Fibroblast of villous mesenchyme (primary cell): Measurements from ENCODE around the gene CLEC16A. TPM values are rescaled to one million over a fixed set of nuclear protein-coding genes. Genes with fewer than 3 reads are reported as not detected.

Source experiments
- DNase-seq: peaks from one replicate; pipeline ENCODE4 v3.0.0-alpha.2; 2010; ENCODE audit warnings: low read depth
- H3K4me3 ChIP-seq: 2 replicates; pipeline ENCODE4 v1.5.1; 2011; ENCODE audit warnings: low read depth, mild to moderate bottlenecking, low read length
- total RNA-seq: library from RNA; depleted of rRNA; stranded (reverse); fragments of >200 nt; gene quantifications from 2 replicates; pipeline ENCODE4 v1.2.3, GENCODE V29; 2012
- TF ChIP-seq, protein P1 (sequence below): IDR thresholded peaks from 2 replicates; pipeline ENCODE4 v1.5.1; 2012; ENCODE audit warnings: low read depth, mild to moderate bottlenecking, low read length; ENCODE audit not compliant: insufficient read depth

The CLEC16A gene
- total RNA-seq, 1 donor = 32.4 TPM

DNA sequence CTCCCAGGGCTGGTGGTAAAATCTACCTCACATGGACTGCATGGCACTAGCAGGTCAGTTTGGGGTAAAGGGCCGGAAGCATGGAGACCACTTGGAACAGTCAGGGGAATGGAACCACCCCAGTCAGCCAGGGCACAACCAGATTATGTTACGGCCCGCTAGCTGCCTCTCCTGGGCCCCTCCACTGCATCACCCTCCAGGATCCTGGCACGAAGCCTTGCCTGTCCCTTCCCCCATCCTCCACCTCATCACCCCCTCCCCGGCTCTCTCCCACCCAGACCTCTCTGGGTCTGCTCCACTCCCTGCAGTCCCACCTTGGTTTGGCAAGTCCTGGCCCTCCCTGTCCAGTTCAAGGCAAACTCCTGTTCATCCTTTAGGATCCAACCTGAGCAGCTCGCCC is 91.7 kb downstream of the CLEC16A start:
- TF ChIP-seq, protein P1, sequence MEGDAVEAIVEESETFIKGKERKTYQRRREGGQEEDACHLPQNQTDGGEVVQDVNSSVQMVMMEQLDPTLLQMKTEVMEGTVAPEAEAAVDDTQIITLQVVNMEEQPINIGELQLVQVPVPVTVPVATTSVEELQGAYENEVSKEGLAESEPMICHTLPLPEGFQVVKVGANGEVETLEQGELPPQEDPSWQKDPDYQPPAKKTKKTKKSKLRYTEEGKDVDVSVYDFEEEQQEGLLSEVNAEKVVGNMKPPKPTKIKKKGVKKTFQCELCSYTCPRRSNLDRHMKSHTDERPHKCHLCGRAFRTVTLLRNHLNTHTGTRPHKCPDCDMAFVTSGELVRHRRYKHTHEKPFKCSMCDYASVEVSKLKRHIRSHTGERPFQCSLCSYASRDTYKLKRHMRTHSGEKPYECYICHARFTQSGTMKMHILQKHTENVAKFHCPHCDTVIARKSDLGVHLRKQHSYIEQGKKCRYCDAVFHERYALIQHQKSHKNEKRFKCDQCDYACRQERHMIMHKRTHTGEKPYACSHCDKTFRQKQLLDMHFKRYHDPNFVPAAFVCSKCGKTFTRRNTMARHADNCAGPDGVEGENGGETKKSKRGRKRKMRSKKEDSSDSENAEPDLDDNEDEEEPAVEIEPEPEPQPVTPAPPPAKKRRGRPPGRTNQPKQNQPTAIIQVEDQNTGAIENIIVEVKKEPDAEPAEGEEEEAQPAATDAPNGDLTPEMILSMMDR = no peak
- no peak for DNase-seq

DNA sequence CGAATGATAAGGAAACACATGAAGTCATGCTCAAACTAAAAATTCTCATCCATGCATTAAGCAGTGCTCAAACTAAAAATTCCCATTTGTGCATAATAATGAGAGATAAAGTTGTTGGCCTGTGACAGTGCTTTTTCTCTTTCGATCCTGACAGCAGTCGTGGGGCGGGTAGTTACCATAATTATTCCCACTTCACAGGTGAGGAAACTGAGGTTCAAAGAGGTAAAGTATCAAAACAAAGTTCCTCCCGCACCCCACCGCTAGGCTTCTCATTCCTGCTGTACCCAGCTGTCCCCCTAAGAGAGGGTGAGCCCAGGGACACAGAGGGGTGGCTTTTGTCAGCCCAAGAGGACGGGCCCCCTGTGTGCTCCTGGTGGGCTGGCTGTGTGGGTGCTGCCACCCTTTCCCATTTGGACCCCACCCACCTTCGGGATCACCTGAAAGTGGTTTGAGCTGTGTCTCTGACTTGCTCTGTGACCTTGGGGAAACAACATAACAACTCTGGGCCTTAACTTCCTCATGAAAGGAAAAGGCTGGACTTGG is 92.6 kb downstream of the CLEC16A start:
- DNase-seq = no peak
- TF ChIP-seq, protein P1 = no peak
- H3K4me3 ChIP-seq = no peak overlapping the region

More for the DNA sequence above, 91.7 kb downstream of the CLEC16A start:
- H3K4me3 ChIP-seq = no peak overlapping the region

DNA sequence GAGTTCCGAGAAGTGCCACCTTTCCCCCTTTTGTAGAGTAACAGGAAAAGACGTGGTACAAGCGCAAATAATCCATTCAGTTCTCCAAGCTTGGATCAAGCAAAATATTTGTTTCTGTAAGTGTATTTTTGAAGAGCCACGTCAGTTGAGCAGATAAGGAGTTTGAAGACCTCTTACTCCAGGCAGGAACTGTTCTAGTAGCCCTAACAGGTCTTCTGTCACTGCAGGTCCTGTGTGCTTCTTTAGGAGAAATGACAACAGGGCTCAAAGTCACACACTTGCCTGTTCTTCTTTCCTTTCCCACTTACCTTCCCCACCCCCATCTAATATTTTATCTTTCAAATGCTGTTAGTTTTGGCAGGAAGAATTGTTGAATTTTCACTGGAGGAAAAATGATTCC is 93.9 kb downstream of the CLEC16A start:
- H3K4me3 ChIP-seq = no peak overlapping the region
- no peak for DNase-seq
- TF ChIP-seq, protein P1 = no peak

DNA sequence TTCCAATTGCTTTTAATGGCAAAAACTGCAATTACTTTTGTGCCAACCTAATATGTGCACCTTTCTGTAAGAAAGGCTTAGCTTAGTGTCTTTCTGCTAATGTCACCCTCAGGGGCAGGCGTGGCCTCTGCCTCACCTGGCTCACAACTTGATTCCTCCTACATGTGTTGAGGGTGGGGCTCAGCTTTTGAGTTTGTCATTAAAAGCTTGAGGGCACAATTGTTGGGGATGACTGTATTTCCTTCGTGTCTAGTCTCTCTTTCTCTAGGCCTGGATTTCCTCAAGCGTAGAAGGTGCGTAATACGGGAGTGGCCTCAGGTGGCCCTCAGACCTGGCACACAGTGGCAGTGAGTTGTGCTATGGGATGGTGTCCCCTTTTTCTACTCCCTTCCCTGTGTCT is 94.4 kb downstream of the CLEC16A start:
- TF ChIP-seq, protein P1 = no peak
- no peak overlapping the region for H3K4me3 ChIP-seq

DNA sequence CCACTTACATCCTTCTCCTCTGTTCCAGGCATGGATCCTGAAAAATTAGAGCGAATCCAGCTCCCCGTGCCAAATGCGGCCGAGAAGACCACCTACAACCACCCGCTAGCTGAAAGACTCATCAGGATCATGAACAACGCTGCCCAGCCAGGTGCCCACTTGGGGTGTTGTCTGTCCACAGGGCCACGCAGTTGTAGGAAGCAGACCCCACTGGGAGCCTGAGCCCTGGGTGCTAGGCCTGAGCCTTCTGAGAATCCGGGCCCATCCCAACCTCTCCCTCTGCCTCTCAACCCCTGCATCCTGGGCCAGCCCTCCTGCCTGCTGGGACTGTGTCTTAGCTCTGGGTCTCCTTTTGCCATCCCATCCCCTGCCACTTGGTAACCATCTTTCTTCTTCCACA is 95.4 kb downstream of the CLEC16A start:
- DNase-seq = no peak
- H3K4me3 ChIP-seq = no peak overlapping the region
- TF ChIP-seq, protein P1 = no peak

More for the DNA sequence above, 94.4 kb downstream of the CLEC16A start:
- no peak for DNase-seq

DNA sequence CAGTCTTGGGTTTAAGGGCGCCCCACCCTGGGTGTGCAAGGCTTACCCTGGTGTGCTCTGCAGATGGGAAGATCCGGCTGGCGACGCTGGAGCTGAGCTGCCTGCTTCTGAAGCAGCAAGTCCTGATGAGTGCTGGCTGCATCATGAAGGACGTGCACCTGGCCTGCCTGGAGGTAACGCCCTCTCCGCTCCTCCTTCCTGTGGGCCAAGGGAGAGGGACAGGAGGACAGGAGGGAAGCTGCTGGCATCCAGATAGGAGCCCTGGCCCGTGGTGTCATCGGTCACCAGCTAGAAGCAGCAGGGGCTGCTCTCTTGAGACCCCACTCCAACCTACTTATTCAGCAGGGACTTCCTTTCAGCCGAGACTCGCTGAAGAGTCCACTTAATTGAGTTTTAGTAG is 97.8 kb downstream of the CLEC16A start:
- TF ChIP-seq, protein P1 = no peak
- no peak overlapping the region for H3K4me3 ChIP-seq

DNA sequence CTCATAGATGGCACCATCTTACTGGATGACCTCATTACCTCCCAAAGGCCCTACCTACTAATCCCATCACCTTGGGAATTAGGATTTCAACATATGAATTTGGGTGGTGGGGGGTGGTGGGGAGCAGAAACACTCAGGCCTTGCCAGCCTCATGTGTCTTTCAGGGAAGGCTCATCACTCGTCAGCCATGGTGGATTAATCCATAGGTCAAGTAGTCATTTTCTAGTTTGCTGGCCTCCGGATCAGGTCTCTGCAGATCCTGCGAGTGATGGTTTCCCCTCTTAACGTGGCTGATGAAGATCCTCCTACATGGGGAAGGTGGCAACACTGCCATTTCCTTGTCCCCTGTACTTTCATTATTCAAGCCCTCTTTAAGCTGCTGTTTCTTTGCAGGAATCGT is 101.1 kb downstream of the CLEC16A start:
- no peak for DNase-seq
- no peak overlapping the region for H3K4me3 ChIP-seq
- TF ChIP-seq, protein P1 = no peak

More for the DNA sequence above, 97.8 kb downstream of the CLEC16A start:
- DNase-seq = no peak
